GM20000 (cell line): ENCODE results near the gene C1orf159.

ENCODE experiments used
- DNase-seq: peaks from one replicate; pipeline ENCODE4 v3.0.0; 2012; ENCODE audit warnings: low spot score
- TF ChIP-seq, protein P1 (sequence below): IDR thresholded peaks from 2 replicates; pipeline ENCODE4 v1.5.1; 2012; ENCODE audit warnings: mild to moderate bottlenecking, control low read depth; ENCODE audit errors: extremely low read depth, missing control alignments

Gene C1orf159

DNA sequence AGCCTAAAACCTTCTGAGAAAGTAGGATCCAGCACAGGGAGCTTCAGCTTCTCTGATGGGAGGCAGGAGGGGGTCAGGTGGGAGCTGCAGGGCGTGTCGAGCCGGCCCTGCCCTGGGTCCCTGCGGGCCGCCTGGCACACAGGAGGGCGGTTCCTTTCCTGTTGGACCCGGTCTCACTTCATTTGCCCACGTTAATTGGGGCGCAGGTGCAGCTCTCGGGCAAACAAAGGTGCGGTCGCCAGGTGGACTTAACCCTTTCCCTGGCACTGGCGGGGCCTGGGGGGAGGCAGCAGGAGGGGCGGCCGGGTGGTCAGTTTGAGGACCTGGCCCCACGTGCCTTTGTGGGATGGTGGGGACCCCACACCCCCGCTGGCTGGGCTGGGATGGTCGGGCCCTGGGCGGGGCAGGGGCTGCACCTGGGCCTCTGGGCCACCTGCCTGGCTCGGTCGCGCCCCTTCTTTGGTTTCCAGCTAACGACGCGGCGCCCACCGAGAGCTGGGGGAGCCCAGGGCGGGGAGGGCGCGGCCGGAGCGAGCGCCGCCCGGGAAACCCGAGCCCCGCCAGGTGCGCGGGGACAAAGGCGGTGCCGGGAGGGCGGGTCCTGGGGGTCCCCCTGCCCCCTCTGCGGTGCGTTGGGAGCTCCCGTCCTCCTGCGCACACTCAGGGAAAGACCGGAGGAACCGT lies 20.8 kb upstream of the C1orf159 start:
- TF ChIP-seq, protein P1, sequence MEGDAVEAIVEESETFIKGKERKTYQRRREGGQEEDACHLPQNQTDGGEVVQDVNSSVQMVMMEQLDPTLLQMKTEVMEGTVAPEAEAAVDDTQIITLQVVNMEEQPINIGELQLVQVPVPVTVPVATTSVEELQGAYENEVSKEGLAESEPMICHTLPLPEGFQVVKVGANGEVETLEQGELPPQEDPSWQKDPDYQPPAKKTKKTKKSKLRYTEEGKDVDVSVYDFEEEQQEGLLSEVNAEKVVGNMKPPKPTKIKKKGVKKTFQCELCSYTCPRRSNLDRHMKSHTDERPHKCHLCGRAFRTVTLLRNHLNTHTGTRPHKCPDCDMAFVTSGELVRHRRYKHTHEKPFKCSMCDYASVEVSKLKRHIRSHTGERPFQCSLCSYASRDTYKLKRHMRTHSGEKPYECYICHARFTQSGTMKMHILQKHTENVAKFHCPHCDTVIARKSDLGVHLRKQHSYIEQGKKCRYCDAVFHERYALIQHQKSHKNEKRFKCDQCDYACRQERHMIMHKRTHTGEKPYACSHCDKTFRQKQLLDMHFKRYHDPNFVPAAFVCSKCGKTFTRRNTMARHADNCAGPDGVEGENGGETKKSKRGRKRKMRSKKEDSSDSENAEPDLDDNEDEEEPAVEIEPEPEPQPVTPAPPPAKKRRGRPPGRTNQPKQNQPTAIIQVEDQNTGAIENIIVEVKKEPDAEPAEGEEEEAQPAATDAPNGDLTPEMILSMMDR, result no peak
- DNase-seq, result peak; percentile 86

DNA sequence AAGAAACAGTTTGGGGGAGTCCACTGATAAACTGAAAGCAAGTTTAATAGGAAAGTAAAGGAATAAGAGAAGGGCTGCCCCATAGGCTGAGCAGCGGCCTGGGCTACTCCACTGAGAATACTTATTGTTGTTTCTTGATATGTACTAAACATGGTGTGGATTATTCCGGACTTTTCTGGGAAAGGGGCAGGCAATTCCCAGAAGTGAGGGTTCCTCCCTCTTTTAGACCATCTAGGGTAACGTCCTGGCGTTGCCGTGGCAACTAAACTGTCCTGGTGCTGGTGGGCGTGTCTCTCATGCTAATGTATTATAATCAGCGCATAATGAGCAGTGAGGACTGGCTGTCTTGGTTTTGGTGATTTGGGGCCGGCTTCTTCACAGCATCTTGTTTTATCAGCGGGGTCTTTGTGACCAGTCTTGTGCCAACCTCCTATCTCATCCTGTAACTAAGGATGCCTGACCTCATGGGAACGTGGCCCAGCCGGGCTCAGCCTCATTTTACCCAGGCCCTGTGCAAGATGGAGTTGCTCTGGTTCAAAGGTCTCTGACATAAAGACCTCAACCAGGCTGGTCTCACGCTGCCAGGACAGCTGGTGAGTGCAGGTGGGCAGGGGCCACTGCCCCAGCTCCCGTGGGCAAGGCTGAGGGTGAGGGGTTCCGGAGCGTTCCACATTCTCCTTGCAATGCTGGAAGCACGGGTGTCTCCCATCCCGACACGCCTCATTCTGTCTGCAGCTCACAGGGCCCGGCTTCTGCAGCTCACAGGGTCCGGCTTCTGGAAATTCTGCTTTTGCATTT lies 19.6 kb upstream of the C1orf159 start:
- TF ChIP-seq, protein P1, result no peak
- no peak for DNase-seq

DNA sequence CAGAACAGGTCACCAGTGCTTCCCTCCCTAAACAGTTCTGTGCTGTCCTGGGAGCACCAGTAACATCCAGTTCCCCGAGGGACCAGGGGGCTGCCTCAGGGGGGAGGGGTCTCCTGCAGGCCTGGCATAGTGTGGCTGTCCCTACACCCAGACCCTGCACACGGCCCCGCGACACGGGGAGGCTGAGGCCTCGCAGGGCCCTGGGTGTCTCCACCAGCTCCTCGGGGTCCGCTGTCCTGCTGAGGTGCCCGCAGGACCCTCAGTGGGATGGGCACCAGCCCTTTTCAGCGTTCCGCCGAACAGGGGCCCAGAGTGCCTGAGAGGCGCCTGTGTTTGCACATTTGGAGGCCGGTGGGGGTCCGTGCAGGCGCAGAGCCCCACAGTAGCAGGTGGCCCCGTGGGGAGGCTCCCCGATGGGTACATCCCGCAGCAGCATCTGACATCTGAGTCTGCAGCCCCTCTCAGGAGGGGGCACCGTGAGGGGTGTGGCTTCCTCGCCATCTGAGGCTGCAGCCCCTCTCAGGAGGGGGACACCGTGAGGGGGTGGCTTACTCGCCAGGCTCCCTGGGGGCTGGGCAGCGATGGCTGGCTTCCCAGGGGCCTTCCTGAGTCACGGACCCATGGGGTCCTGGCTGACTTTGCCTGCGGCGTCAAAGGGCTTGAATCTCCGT lies 18.5 kb upstream of the C1orf159 start:
- DNase-seq, result no peak
- TF ChIP-seq, protein P1, result no peak

DNA sequence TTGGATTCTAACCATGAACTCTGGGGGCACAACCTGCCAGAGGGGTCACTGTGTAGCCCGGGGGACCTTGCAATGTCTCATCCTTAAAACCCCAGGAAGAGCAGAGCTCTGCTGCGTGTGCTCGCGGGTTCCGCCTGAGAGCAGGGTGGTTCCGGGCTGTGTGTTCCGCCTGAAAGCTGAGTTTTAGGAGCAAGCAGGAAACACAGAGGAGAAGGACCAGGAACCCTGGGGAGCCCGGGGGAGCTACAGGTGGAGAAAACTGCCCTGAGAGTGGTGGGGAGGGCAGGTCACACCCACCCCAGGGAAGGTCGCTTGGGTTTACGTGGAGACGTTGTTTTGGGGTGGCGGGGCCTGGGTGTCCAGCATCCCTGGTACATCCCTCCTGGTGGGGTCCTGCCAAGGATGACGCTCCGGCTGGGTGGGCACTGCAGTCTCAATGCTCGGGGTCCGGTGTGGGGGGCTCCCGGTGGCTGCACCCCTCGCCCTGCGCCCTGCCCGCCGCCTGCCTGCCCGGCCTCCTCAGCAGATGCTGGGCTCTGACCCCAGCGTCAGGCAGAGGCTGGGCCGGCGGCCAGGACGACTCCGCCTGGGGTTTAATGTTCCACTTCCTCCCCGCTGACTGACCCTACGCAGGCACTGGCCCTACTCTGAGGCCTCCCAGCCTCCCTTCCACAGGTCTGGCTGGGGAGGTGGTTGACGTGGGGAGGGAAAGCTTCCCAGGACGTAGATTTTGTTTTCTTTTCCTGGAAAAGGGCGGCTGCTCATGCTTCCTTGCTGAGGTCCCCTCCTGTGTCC lies 17.3 kb upstream of the C1orf159 start:
- no peak for DNase-seq
- TF ChIP-seq, protein P1, result no peak

DNA sequence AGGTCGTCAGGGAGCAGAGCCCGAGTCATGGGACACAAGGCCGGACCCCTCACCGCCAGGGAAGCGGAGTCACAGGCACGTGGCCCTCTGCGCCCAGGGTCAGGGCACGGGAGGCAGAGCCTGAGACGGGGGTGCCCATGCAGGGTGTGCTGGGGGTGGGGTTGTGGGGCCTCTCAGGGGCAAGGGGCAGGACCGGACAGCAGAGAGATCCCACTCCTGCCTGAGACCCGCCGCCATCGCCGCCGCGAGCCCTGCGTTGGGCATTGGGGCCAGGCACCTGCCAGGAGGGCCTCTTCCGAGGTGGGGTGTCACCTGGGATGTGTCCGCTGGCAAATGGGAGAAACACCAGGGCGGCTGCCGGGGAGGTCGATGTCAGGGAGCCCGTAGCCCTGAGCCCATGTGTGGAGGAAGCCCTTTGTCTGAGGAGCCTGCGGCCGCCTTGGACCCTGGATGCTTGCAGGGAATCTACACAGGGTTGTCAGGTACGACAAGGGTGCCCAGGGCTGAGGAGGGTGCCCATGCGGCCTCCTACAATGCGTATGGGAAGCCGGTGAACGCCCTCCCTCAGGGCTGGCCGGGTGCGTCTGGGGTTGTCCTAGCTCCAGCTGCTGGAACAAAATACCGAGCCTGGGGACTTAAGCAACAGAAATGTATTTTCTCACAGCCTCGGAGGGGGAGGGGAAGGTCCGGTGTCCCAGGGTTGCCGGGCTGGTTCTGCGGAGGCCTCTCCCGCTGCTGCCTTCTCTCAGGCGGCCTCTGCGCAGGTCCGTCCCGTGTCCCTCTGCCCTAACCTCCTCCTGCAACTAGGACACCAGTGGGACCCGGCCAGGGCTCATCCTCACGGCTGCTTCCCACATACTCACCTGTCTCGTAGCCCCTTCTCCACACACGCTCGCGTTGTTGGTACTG lies 16.4 kb upstream of the C1orf159 start:
- TF ChIP-seq, protein P1, result no peak
- DNase-seq, result no peak
